HG03066 (cell line): ENCODE data around the gene ARHGEF28.

Experiments
- ATAC-seq: cut with Tn5 transposase; IDR thresholded peaks from one replicate; pipeline ENCODE4 v1.9.1; 2021; ENCODE audit warnings: low read depth; ENCODE audit not compliant: unreplicated experiment

ARHGEF28 gene

GRCh38 chr5:73625944-73626811 lies at the start of gene ARHGEF28:
Gene ARHGEF28, plus strand, starts transcription at chr5:73626196. Its CDS starts 58,656 bp downstream, at chr5:73684852.
- ATAC-seq: peak; percentile 52

- no peak for ATAC-seq
Observed at GRCh38 chr5:73582285-73583145, 43.5 kb upstream of the ARHGEF28 start.

GRCh38 chr5:73587923-73588322 lies 38.1 kb upstream of the ARHGEF28 start:
- no peak for ATAC-seq

- no peak for ATAC-seq
Observed at GRCh38 chr5:73591102-73591695, 34.8 kb upstream of the ARHGEF28 start.

GRCh38 chr5:73591698-73592501 lies 34.1 kb upstream of the ARHGEF28 start:
- ATAC-seq: no peak

- no peak for ATAC-seq
Observed at GRCh38 chr5:73592551-73592950, 33.4 kb upstream of the ARHGEF28 start.

- ATAC-seq: no peak
Observed at GRCh38 chr5:73596705-73597328, 29.2 kb upstream of the ARHGEF28 start.

- ATAC-seq: no peak
Observed at GRCh38 chr5:73599380-73599779, 26.6 kb upstream of the ARHGEF28 start.

- ATAC-seq: no peak
Observed at GRCh38 chr5:73603998-73604397, 22.0 kb upstream of the ARHGEF28 start.

- no peak for ATAC-seq
Observed at GRCh38 chr5:73605223-73606087, 20.5 kb upstream of the ARHGEF28 start.

- no peak for ATAC-seq
Observed at GRCh38 chr5:73606206-73606753, 19.7 kb upstream of the ARHGEF28 start.

- ATAC-seq: no peak
Observed at GRCh38 chr5:73607228-73607627, 18.8 kb upstream of the ARHGEF28 start.

- ATAC-seq: no peak
Observed at GRCh38 chr5:73612799-73613198, 13.2 kb upstream of the ARHGEF28 start.

- no peak for ATAC-seq
Observed at GRCh38 chr5:73615085-73615484, 10.9 kb upstream of the ARHGEF28 start.

GRCh38 chr5:73615947-73616346 lies 10.0 kb upstream of the ARHGEF28 start:
- ATAC-seq: no peak

GRCh38 chr5:73617510-73618279 lies 8.3 kb upstream of the ARHGEF28 start:
- no peak for ATAC-seq

GRCh38 chr5:73619606-73620333 lies 6.2 kb upstream of the ARHGEF28 start:
- no peak for ATAC-seq
